Brain microvascular endothelial cell (primary cell): ENCODE measurements around the gene NWD2.

Experiments
- DNase-seq: peaks from one replicate; pipeline ENCODE4 v3.0.0-alpha.2; 2020
- H3K27ac ChIP-seq: fragments of 250-450 bp; sonication (Bioruptor Pico); 2 replicates; pipeline ENCODE4 v1.5.1; 2020; ENCODE audit warnings: mild to moderate bottlenecking, moderate library complexity
- H3K27me3 ChIP-seq: fragments of 250-450 bp; sonication (Bioruptor Pico); replicated peaks from 2 replicates; pipeline ENCODE4 v1.5.1; 2020; ENCODE audit warnings: mild to moderate bottlenecking
- H3K36me3 ChIP-seq: fragments of 250-450 bp; sonication (Bioruptor Pico); replicated peaks from 2 replicates; pipeline ENCODE4 v1.5.1; 2020; ENCODE audit warnings: mild to moderate bottlenecking
- H3K4me3 ChIP-seq: 2 replicates; pipeline ENCODE4 v1.5.1; 2011; ENCODE audit warnings: low read depth, mild to moderate bottlenecking, control low read depth, low read length, moderate library complexity
- in situ Hi-C: cut with HindIII; loops from 2 replicates; pipeline ENCODE4 v1.10.0; 2017; ENCODE audit warnings: low sequenced_read_pairs, low pct_ligation_motif_present
- TF ChIP-seq, protein P1 (sequence below): IDR thresholded peaks from 2 replicates; pipeline ENCODE4 v1.5.1; 2011; ENCODE audit warnings: low read depth, mild to moderate bottlenecking, moderate library complexity, low read length, control low read depth, inconsistent platforms; ENCODE audit errors: missing control alignments

Gene NWD2

DNA sequence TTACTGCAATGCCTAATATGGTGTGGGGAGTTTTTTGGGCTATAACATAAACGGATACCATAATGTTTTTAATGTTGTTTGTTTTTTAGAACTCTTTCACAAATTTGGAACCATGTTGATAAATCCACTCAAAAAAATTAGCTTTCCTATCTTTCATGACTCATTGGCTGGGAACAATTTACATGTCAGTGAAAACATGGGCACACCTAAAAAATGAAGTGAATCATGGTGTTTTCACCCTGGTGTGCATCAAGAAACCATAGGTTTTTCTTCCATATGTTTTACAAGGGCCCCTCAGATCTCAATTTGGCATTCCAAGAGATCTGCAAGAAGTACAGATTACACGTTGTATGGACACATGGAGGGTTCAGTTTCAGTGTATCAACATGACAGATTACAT is 207.1 kb downstream of the NWD2 start:
- no peak overlapping the region for H3K27ac ChIP-seq
- H3K36me3 ChIP-seq = no peaks in the 10 kb centered on the region
- DNase-seq = no peak
- no peak overlapping the region for H3K4me3 ChIP-seq
- H3K27me3 ChIP-seq = peaks cover 19% of the 10 kb centered on the region
- in situ Hi-C loops = no loop called here
- TF ChIP-seq, protein P1, sequence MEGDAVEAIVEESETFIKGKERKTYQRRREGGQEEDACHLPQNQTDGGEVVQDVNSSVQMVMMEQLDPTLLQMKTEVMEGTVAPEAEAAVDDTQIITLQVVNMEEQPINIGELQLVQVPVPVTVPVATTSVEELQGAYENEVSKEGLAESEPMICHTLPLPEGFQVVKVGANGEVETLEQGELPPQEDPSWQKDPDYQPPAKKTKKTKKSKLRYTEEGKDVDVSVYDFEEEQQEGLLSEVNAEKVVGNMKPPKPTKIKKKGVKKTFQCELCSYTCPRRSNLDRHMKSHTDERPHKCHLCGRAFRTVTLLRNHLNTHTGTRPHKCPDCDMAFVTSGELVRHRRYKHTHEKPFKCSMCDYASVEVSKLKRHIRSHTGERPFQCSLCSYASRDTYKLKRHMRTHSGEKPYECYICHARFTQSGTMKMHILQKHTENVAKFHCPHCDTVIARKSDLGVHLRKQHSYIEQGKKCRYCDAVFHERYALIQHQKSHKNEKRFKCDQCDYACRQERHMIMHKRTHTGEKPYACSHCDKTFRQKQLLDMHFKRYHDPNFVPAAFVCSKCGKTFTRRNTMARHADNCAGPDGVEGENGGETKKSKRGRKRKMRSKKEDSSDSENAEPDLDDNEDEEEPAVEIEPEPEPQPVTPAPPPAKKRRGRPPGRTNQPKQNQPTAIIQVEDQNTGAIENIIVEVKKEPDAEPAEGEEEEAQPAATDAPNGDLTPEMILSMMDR = no peak

DNA sequence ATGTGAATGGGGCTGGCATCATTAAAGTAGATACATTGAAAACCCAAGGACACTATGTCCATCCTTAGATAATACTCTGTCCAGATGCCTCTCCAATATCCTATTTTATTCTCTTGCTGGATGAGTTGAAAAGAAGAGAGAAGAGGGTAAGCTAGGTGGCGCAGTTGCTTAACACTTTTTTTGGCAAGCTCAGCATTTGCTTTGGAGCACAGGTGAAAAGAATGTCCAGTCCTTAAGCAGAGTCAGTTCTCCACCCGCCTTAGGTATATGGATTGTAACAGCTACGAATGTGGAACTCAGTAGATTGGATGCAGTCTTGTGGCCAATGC is 208.4 kb downstream of the NWD2 start:
- in situ Hi-C loops = no loop called here

DNA sequence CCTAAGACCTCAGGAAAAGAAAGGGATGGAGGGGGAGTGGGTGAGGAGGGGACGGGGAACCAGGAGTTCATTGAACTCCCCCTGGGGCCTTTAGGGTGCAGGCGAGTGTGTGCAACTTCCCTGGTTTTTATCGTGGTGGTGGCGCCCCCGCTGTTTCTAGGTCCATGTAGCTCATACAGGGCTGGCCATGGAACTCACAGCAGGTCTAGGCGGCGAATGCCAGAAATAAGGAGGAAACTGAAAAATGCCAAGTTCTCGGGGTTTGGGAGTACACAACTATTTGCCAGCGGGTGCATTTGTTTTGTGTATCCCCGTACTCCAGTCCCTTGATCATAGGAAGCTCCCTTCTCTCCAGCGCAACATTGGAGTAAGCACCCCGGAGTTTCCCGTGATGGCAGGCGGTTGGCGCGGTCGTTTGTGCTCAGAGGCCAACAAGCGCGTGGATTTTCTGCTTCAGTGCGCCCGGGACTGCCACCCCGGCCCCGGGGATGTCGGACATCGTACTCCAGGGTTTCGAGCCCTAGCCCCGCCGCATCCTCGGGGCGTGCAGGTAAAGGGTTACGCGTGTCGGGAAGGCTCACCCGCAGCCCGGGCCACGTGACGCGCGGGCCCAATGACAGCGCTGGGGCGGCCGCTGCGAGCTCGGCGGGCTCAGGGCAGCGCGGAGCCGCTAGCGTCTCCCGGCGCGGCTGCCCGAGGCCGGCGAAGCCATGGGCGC is 208.9 kb downstream of the NWD2 start:
- H3K27ac ChIP-seq = no peak overlapping the region
- TF ChIP-seq, protein P1 = no peak
- in situ Hi-C loops = no loop called here

More for the DNA sequence above, 208.4 kb downstream of the NWD2 start:
- H3K27me3 ChIP-seq = peaks cover 21% of the 10 kb centered on the region
- TF ChIP-seq, protein P1 = peak; percentile 67
- no peak overlapping the region for H3K27ac ChIP-seq
- DNase-seq = peak; percentile 43
- H3K4me3 ChIP-seq = no peak overlapping the region
- H3K36me3 ChIP-seq = no peaks in the 10 kb centered on the region

DNA sequence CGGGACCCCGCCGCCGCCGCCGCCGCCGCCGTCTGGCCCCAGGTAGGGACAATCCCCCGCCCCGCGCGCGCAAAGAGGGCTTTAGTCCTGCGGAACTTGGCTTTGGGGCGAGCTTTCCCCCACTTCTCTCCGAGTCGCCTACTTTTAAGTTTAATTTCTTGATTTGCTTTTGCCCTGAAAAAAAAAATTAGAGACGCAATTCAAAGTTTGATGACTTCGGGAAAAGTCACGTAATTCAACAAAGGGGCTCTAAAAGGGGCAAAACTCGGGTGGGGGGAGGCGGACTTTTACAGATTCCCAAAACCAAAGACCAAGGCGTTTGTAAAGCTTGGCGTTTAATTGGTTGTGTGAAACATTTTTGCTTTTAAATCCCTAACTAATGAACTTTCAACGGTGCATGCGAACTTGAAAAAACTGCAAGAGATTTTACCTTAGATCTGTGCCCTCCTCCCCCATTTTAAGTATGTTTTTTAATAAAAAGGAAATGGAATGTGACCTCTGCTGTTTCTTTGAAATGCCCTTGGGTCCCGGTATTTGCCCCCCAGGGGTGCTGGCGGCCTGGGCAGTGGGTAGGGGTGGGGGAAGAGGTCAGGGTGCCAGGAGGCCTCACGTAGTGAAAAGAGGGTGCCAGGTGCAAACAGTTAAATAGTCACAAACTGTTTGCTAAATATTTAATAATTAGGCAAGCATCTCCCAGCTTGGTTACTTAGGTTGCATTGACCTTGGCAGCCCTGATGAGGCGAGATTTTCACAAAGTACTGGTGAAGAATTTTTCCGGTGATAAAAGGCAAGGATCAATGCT is 209.7 kb downstream of the NWD2 start:
- no peak for DNase-seq
- TF ChIP-seq, protein P1 = no peak
- in situ Hi-C loops = no loop called here
- peaks cover 21% of the 10 kb centered on the region for H3K27me3 ChIP-seq
- no peak overlapping the region for H3K27ac ChIP-seq
- H3K36me3 ChIP-seq = no peaks in the 10 kb centered on the region
- H3K4me3 ChIP-seq = no peak overlapping the region

More for the DNA sequence above, 208.9 kb downstream of the NWD2 start:
- peak; percentile 1 for DNase-seq
- H3K36me3 ChIP-seq = no peaks in the 10 kb centered on the region
- peak overlapping the region; percentile 47 for H3K4me3 ChIP-seq
- H3K27me3 ChIP-seq = peaks cover 21% of the 10 kb centered on the region

DNA sequence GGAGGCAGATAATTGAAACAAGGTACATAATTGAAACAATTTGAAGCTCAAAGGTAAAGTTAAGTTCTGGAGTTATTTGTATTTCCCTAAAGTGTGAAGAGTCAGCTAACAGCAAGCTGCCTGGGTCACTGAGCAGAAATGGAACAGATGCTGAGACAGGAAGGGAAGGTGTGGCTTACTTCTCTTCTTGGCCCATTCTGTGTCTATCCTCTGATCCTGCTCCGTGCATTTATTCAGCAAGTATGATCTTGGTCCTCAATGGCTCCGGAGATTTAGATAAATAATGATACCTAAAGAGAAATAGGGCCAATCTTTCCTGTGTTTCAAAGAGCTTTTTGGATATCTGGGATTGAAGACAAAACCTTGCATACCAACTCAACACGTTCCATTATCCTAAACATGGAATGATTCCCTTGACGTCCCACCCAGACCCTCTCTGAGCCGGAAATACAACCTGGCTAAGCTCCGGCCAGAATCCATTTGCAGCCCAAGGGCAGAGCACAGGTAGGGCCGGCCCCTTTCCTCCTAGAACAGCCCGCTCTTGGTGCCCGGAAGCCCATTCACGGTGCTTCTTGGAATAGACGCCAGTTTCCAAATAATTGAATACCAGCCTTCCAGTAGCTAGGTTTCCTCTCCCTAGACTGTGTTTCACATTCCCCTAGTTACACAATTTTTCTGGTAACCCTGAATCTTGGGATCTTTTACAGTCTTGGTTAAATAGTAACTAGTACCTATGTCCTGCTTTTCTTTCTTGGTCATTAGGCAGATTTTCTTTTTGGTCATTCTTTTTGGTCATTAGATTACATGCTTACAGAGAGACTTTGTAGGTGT is 211.0 kb downstream of the NWD2 start:
- DNase-seq = no peak
- no peak overlapping the region for H3K4me3 ChIP-seq
- TF ChIP-seq, protein P1 = no peak
- in situ Hi-C loops = no loop called here
- no peak overlapping the region for H3K27ac ChIP-seq
- peaks cover 21% of the 10 kb centered on the region for H3K27me3 ChIP-seq
- H3K36me3 ChIP-seq = no peaks in the 10 kb centered on the region
